Bronchial epithelial cell (primary cell): ENCODE measurements around the gene IRX5. TPM values are rescaled to one million over a fixed set of nuclear protein-coding genes. Genes with fewer than 3 reads are reported as not detected.
A peak's percentile ranks its signal among the peaks of the same experiment; 100 is the strongest.

ENCODE experiments used
- DNase-seq: peaks from one replicate; pipeline ENCODE4 v3.0.0-alpha.2; 2010; ENCODE audit warnings: low read depth
- FAIRE-seq: peaks from 2 replicates; lab custom pipeline; 2011; peaks lifted over from hg19 to GRCh38; lab: Jason Lieb, UNC
- H3K27me3 ChIP-seq: 2 replicates; pipeline ENCODE4 v1.5.1; 2011; ENCODE audit warnings: low read length; ENCODE audit not compliant: control insufficient read depth, insufficient read depth
- H3K36me3 ChIP-seq: 2 replicates; pipeline ENCODE4 v1.5.1; 2011; ENCODE audit warnings: low read length; ENCODE audit not compliant: control insufficient read depth, insufficient read depth
- H3K4me3 ChIP-seq: 2 replicates; pipeline ENCODE4 v1.5.1; 2011; ENCODE audit warnings: mild to moderate bottlenecking, low read depth, low read length, control low read depth
- CTCF ChIP-seq: IDR thresholded peaks from 2 replicates; pipeline ENCODE4 v1.5.1; 2011; ENCODE audit warnings: mild to moderate bottlenecking, moderate library complexity, low read length, control low read depth, inconsistent platforms; ENCODE audit not compliant: insufficient read depth, severe bottlenecking
- total RNA-seq: library from RNA; depleted of rRNA; stranded (reverse); fragments of >200 nt; gene quantifications from 2 replicates; pipeline ENCODE4 v1.2.1, GENCODE V29; 2014

IRX5 gene
- total RNA-seq, 1 donor from 2014 or later = 6.3 TPM

GRCh38 chr16:54912720-54913119 lies 17.9 kb upstream of the IRX5 start:
- Histone ChIP-seq H3K36me3 (no peaks in the 10 kb centered on the region), H3K27me3 (no peaks in the 10 kb centered on the region), H3K4me3 (no peak overlapping the region)
- FAIRE-seq (no peak), DNase-seq (no peak)
- TF ChIP-seq CTCF = no peak

GRCh38 chr16:54921206-54921824 lies 9.3 kb upstream of the IRX5 start:
- no peak for FAIRE-seq
- Histone ChIP-seq H3K27me3 (no peaks in the 10 kb centered on the region), H3K36me3 (no peaks in the 10 kb centered on the region), H3K4me3 (no peak overlapping the region)
- no peak for TF ChIP-seq CTCF
- DNase-seq = peak; percentile 55

- no peaks in the 10 kb centered on the region for H3K27me3 ChIP-seq
- no peaks in the 10 kb centered on the region for H3K36me3 ChIP-seq
- FAIRE-seq (peak; percentile 18), DNase-seq (no peak)
- no peak overlapping the region for H3K4me3 ChIP-seq
- TF ChIP-seq CTCF = no peak
Measured at GRCh38 chr16:54923055-54923473, 7.6 kb upstream of the IRX5 start.

- no peak for TF ChIP-seq CTCF
- DNase-seq = peak; percentile 72
- FAIRE-seq = no peak
- Histone ChIP-seq H3K36me3 (no peaks in the 10 kb centered on the region), H3K4me3 (no peak overlapping the region), H3K27me3 (no peaks in the 10 kb centered on the region)
Measured at GRCh38 chr16:54923988-54924387, 6.7 kb upstream of the IRX5 start.

- TF ChIP-seq CTCF = no peak
- Histone ChIP-seq H3K27me3 (no peaks in the 10 kb centered on the region), H3K4me3 (peak overlapping the region; percentile 2), H3K36me3 (no peaks in the 10 kb centered on the region)
- peak; percentile 77 for DNase-seq
- FAIRE-seq = no peak
Measured at GRCh38 chr16:54926166-54926838, 4.4 kb upstream of the IRX5 start.
